Measurements from ENCODE around the gene RMI2.

- TF ChIP-seq, protein P1, sequence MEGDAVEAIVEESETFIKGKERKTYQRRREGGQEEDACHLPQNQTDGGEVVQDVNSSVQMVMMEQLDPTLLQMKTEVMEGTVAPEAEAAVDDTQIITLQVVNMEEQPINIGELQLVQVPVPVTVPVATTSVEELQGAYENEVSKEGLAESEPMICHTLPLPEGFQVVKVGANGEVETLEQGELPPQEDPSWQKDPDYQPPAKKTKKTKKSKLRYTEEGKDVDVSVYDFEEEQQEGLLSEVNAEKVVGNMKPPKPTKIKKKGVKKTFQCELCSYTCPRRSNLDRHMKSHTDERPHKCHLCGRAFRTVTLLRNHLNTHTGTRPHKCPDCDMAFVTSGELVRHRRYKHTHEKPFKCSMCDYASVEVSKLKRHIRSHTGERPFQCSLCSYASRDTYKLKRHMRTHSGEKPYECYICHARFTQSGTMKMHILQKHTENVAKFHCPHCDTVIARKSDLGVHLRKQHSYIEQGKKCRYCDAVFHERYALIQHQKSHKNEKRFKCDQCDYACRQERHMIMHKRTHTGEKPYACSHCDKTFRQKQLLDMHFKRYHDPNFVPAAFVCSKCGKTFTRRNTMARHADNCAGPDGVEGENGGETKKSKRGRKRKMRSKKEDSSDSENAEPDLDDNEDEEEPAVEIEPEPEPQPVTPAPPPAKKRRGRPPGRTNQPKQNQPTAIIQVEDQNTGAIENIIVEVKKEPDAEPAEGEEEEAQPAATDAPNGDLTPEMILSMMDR (conservative IDR thresholded peaks at IDR 0.05 in 1 of 2, IDR thresholded peaks at IDR 0.05 in 1 of 2; ENCODE audit: low read depth in 1 of 2, low read length in 2 of 2), result no peak
- no peak for TF ChIP-seq EZH2 (IDR thresholded peaks at IDR 0.05; ENCODE audit: low read length, missing control alignments)
Measured at GRCh38 chr16:11316331-11317015, 28.8 kb upstream of the RMI2 start.
